GM18868 (cell line): ENCODE data around the gene RHBDF1.
"Not testable (repeated sequence)": the region's sequence is repeated elsewhere in the genome, so short reads cannot be mapped to it uniquely, and the experiment has no call there.

Experiments
- ATAC-seq: cut with Tn5 transposase; IDR thresholded peaks from one replicate; pipeline ENCODE4 v1.9.1; 2021; ENCODE audit warnings: mild to moderate bottlenecking, moderate library complexity; ENCODE audit not compliant: unreplicated experiment

Gene RHBDF1

GRCh38 chr16:37511-37910 lies 34.9 kb downstream of the RHBDF1 start:
- ATAC-seq = no peak

- no peak for ATAC-seq
Observed at GRCh38 chr16:36336-36984, 36.0 kb downstream of the RHBDF1 start.

- ATAC-seq = no peak
Observed at GRCh38 chr16:35678-36305, 36.6 kb downstream of the RHBDF1 start.

- peak; percentile 58 for ATAC-seq
Observed at GRCh38 chr16:35011-35677, 37.3 kb downstream of the RHBDF1 start.

GRCh38 chr16:34648-34987 lies 37.8 kb downstream of the RHBDF1 start:
- ATAC-seq = peak; percentile 5

GRCh38 chr16:33877-34647 lies 38.4 kb downstream of the RHBDF1 start:
- no peak for ATAC-seq

GRCh38 chr16:33154-33876 lies 39.1 kb downstream of the RHBDF1 start:
- ATAC-seq = not testable (repeated sequence)

- ATAC-seq = not testable (repeated sequence)
Observed at GRCh38 chr16:30627-31026, 41.8 kb downstream of the RHBDF1 start.

GRCh38 chr16:25926-26348 lies 46.5 kb downstream of the RHBDF1 start:
- peak; percentile 76 for ATAC-seq

- not testable (repeated sequence) for ATAC-seq
Observed at GRCh38 chr16:24151-24550, 48.3 kb downstream of the RHBDF1 start.

GRCh38 chr16:20886-21285 lies 51.5 kb downstream of the RHBDF1 start:
- ATAC-seq = not testable (repeated sequence)

- not testable (repeated sequence) for ATAC-seq
Observed at GRCh38 chr16:17062-17765, 55.2 kb downstream of the RHBDF1 start.

GRCh38 chr16:10772-11171 lies 61.7 kb downstream of the RHBDF1 start:
- not testable (repeated sequence) for ATAC-seq

- no peak for ATAC-seq
Observed at GRCh38 chr16:9903-10665, 62.3 kb downstream of the RHBDF1 start.
